NCI-H1930 (cell line): Measurements from ENCODE around the gene MIDN.

Experiments
- DNase-seq, 2 experiments: peaks; one replicate each; lab custom pipeline; 2025; lab: John Stamatoyannopoulos, UW

MIDN gene

DNA sequence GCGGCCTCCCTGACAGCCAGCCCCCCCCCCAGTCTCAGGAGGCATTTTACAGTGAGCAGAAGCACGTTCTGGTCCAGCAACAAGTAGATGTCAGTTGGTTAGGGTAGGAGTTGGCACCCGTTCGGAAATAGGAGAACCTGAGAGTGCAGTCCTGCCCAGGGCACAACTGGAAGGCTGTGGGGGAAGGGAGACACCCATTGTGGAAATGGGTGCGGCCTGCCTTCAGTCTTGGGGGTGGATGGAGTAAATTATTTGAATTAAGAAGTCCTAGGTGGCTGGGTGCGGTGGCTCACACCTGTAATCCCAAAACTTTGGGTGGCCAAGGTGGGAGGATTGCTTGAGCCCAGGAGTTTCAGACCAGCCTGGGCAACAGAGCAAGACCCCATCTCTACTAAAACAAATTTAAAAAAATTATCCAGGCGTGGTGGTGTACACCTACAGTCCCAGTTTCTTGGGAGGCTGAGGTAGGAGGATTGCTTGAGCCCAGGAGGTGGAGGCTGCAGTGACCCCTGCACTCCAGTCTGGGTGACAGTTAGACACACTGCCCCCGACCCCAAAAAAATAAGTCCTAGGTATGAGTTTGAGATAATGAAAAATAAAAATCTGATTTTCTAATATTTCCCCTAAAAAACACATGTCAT lies 21.9 kb downstream of the MIDN start:
- DNase-seq = no peak

DNA sequence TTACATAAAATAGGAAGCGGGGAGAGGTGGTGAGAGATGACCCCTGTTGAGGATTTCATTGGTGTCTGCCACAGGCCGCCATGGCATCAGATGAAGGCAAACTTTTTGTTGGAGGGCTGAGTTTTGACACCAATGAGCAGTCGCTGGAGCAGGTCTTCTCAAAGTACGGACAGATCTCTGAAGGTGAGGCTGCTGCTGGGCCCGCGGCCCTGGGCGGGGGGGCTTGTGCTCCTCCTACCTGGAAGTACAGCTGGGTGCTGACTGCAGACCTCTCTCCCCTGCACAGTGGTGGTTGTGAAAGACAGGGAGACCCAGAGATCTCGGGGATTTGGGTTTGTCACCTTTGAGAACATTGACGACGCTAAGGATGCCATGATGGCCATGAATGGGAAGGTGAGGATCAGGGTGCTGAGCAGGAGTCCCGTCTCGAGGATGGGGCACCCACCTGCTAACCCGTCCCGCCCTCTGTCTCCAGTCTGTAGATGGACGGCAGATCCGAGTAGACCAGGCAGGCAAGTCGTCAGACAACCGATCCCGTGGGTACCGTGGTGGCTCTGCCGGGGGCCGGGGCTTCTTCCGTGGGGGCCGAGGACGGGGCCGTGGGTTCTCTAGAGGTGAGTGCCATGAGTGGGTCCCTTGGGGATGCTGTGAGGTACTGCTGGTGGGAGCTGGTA lies 22.6 kb downstream of the MIDN start:
- DNase-seq = no peak

GRCh38 chr19:1271528-1272422 lies 23.4 kb downstream of the MIDN start:
- no peak for DNase-seq

GRCh38 chr19:1272423-1273262 lies 24.3 kb downstream of the MIDN start:
- DNase-seq = no peak

DNA sequence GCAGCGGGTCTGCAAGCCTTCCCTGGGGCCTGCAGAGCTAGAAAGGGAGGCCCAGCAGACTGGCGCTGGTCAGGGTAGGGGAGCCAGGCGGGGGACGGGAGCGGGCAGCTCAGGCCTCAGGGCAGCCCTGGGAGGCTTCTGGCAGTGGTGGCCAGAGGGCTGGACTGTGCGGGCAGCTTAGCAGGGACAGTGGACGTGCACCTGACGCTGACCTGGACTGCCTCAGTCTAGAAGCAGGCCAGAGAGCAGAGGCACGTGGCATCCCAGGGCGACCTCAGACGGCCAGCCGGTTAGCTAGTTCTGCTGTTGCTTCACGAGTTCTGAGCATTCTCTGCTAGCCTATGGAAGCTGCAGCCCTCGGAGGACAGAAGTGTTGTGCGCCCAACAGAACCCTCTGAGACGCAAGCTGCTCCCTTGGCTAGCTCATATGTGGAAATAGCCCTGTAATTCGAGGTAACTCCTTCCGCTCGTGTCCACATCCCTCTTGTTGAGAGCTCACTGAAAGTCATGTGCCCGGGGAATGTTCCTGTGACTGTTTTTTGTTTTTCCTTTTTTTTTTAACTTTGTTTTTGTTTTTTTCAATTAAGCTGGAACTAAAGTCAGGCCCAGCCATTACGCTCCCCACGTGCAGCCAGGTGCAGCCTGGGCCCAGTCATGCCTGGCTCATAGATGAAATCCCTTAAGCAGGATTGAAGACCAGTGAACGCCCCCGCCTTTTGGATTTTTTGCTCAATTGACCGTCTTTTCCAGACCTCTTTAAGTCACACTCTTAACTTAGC lies 25.1 kb downstream of the MIDN start:
- DNase-seq = no peak

DNA sequence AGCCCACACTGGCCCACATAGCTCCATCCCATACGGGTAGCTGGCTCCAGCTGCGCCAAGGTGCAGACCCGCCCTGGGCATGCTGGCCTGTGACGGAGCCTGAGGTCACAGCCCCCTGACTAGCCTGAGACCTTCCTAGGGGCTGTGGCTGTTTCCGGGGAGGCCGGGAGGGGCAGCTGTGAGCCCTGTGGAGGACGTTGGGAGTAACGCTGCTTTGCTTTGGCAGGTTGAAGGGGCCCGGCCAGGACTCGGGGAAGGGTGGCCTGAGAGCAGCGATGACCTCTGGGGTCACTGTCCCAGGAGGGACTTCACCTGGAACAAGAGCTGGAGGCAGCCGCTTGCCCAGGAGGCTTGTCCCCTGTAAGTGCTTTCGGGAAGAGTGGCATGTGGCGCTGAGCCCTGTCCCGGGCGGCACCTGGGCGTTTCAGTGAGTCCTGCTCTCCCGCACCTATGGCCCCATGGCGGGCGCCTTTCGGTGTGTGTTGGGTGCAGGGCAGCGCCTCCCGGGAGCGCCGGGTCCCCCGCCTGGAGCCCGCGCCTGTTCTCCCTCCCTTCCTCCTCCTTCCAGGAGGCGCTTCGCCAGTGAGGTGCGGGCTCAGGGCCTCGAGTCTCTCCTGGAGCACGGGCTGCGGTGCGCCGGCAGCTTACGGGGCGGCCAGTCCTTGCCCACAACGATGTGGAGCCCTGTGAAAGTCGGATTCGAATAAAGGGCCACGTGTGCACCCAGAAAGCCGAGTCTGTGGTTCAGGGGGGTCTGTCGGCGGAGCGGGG lies 25.9 kb downstream of the MIDN start:
- no peak for DNase-seq

GRCh38 chr19:1274852-1275259 lies 26.5 kb downstream of the MIDN start:
- DNase-seq = no peak

DNA sequence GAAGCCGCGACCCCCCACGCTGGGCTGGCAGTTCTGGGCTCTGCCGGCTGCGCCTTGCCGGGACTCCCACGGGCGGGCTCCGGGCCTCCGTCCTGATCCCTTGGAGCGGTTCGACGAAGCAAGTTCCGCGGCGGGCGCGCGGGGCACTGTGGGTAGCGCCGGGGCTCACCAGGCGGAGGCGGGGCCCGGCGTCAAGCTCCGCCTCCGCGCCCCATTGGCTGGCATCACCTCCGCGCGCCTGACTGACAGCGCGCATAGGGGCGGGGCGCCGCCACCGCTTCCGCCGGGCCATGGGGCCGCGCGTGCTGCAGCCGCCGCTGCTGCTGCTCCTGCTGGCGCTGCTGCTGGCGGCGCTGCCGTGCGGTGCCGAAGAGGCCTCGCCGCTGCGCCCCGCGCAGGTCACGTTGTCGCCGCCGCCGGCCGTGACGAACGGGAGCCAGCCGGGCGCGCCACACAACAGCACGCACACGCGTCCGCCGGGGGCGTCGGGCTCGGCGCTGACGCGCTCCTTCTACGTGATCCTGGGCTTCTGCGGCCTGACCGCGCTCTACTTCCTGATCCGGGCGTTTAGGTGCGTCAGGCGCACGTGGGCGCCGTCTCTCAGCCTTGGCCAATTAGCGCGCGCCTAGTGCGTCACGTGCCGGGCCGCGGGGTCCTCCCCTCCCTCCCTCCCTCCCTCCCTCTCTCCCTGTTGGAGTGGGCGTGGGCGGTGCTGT lies 27.0 kb downstream of the MIDN start, which contains the start of gene FAM174C:
Gene FAM174C, plus strand, starts transcription at position 271 of the 716 bp plus-strand sequence. Its CDS starts 20 bp downstream, at position 291.
- DNase-seq = peak; percentile 85 to 92

DNA sequence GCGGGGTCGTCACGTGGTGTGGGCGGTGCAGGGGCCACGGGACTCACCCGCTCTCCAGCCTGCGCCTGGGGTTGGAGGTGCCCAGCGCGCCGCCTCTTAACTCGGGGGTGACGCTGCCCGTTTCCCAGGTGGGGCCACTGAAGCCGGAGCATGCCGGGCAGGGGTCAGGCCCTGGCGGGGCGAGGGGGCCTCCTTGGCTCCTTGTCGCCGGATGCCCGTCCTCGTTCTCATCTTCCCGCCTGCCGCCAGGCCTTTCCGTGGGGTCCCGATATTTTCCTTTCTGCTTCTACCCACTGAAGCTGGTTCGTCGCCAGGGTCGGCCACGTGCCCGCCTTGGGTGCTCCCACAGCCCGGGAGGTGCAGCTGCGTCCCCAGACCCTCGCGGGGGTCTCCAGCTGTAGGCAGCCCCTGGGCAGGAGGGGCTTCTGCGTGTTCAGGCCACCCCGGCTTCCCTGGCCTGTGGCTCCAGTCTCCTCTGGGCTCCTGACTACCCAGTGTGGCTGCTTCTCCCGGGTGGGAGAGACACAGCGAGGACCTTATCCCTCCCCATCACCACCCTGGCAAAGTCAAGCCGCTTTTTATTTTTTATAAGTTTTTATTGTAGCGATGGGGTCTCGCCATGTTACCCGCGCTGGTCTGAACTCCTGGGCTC lies 27.7 kb downstream of the MIDN start:
- DNase-seq = no peak

DNA sequence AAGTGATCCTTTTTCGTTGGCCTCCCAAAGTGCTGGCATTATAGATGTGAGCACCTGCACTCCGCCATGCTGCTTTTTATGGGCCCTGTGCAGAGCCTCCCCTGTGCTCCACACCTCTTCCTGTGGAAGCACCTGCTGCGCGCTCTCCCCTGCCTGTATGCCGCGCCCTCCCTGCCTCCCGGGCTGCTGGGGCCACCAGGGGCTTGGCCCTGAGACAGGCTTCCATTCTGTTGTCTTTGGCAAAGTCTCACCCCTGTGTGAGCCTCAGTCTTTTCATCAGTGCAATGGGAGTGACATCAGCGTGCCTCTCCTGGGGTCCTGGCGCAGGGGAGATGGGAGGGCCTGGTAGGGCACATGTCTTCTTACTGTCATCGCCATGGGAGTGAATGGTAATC lies 28.2 kb downstream of the MIDN start:
- DNase-seq = no peak

GRCh38 chr19:1277061-1277460 lies 28.7 kb downstream of the MIDN start:
- DNase-seq = no peak

GRCh38 chr19:1278074-1278473 lies 29.7 kb downstream of the MIDN start:
- DNase-seq = no peak

- no peak for DNase-seq
These were observed 30.6 kb downstream of the MIDN start for GRCh38 chr19:1278713-1279660.

DNA sequence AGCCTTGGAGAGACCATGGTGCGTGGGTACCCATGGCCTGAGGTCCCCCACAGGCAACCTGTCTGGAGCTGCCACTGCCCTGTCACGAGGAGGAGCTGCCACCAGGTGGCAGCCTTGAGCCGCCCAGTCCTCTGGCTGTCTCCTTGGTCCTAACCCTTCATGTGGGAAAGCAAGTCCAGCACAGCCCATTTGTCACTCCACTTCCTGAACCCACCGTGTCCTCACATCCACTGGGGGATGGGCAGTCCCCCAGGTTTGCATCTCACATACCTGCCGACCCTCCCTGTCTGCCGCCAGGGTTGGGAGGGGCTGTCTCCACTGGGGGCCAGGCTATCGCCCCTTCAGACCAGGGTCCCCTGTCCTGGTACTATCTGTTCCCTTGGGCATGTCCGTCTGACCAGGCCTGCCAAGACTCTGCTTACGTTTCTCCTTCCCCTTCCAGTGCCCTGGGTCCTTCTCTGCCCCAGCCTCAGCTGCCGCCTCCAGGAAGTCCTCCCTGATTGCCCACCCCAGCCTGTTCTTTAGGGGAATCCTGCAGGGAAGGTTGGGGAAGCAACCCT lies 31.5 kb downstream of the MIDN start:
- DNase-seq = peak; percentile 32 to 67

- DNase-seq = no peak
These were observed 32.5 kb downstream of the MIDN start for GRCh38 chr19:1280636-1281568.

GRCh38 chr19:1281569-1282287 lies 33.3 kb downstream of the MIDN start:
- no peak for DNase-seq
